Stomach (tissue), 4 donors: ENCODE results near the gene SERTAD2.

Experiments used
- CTCF ChIP-seq, 7 experiments: fragments of 450-650 bp in 4 of 7; fragments of 200-600 bp in 3 of 7; sonication (generic) in 3 of 7; IDR thresholded peaks; one replicate each; pipeline ENCODE4 v1.5.1; 2016 to 2019; ENCODE audit warnings: antibody characterized with exemption in 7 of 7, control low read depth in 2 of 7, mild to moderate bottlenecking in 1 of 7
- POLR2AphosphoS5 ChIP-seq, 3 donors: sonication (generic); formaldehyde crosslinking; IDR thresholded peaks; one replicate each; pipeline ENCODE4 v1.6.1; 2016; ENCODE audit warnings: antibody characterized with exemption in 3 of 3

- TF ChIP-seq CTCF (IDR thresholded peaks at IDR 0.05) (no peak), POLR2AphosphoS5 (IDR thresholded peaks at IDR 0.05) (no peak)
These were observed 31.7 kb upstream of the SERTAD2 start for GRCh38 chr2:64685430-64685829.
